ENCODE measurements around the gene LAMB4.

LAMB4 gene

GRCh38 chr7:108054537-108054936 lies 75.6 kb downstream of the LAMB4 start:
- Histone ChIP-seq H4K20me1 (ENCODE audit: insufficient read depth, low read length) (no peaks in the 10 kb centered on the region), H3K4me2 (ENCODE audit: low read length) (no peak overlapping the region)
- no peak for TF ChIP-seq CTCF (IDR thresholded peaks at IDR 0.05; ENCODE audit: low read length)

DNA sequence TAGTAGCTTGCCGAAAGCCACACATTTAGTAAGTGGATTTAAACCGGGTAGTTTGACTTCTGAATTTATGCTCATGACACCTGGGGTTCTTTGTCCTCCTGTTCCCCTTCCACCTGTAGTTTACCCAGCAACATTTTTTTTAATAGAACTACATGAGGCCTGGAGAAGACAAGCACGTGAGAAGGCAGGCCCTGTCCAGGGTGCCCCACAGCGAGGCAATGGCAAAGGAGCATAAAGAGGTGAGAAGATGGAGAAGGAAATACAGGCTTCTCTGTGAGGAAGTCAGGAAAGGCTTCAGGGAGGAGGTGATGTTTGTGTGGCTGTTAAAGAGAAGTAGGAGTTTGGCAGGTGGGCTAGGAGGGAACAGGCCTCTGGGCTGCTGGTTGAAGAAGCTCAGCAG lies 76.9 kb downstream of the LAMB4 start:
- no peaks in the 10 kb centered on the region for H3F3A ChIP-seq (ENCODE audit: insufficient read depth, low read length)
- no peak overlapping the region for H2AFZ ChIP-seq (ENCODE audit: low read length)
- H3K4me2 ChIP-seq (ENCODE audit: low read length), result no peak overlapping the region
- no peaks in the 10 kb centered on the region for H3K27me3 ChIP-seq (ENCODE audit: insufficient read depth, low read length)
- no peak overlapping the region for H3K27ac ChIP-seq (ENCODE audit: low read depth, low read length, poor library complexity, severe bottlenecking)
- H3K9ac ChIP-seq (ENCODE audit: low read length), result no peak overlapping the region
- H3K9me3 ChIP-seq (ENCODE audit: low read length), result no peaks in the 10 kb centered on the region
- H3K36me3 ChIP-seq (ENCODE audit: insufficient read depth, low read length), result no peaks in the 10 kb centered on the region
- TF ChIP-seq CTCF (IDR thresholded peaks at IDR 0.05; ENCODE audit: low read length) (no peak), EZH2 (IDR thresholded peaks at IDR 0.05; ENCODE audit: borderline replicate concordance, low read length) (no peak)
- no peaks in the 10 kb centered on the region for H3K79me2 ChIP-seq (ENCODE audit: insufficient read depth, low read length)
- no peaks in the 10 kb centered on the region for H3K9me2 ChIP-seq (ENCODE audit: low read depth, low read length)
- no peaks in the 10 kb centered on the region for H4K20me1 ChIP-seq (ENCODE audit: insufficient read depth, low read length)
- no peak overlapping the region for H3K4me3 ChIP-seq (ENCODE audit: low read depth, low read length, poor library complexity, severe bottlenecking)
- peaks cover 3% of the 10 kb centered on the region for H3K4me1 ChIP-seq (ENCODE audit: insufficient read depth, low read length, severe bottlenecking)

More at GRCh38 chr7:108054537-108054936, 75.6 kb downstream of the LAMB4 start:
- Histone ChIP-seq H3K27me3 (ENCODE audit: insufficient read depth, low read length) (no peaks in the 10 kb centered on the region), H3K4me1 (ENCODE audit: insufficient read depth, low read length, severe bottlenecking) (no peaks in the 10 kb centered on the region), H3K9me2 (ENCODE audit: low read depth, low read length) (no peaks in the 10 kb centered on the region), H3K36me3 (ENCODE audit: insufficient read depth, low read length) (no peaks in the 10 kb centered on the region), H3K9ac (ENCODE audit: low read length) (no peak overlapping the region), H3K79me2 (ENCODE audit: insufficient read depth, low read length) (no peaks in the 10 kb centered on the region), H3K4me3 (ENCODE audit: low read depth, low read length, poor library complexity, severe bottlenecking) (no peak overlapping the region), H3F3A (ENCODE audit: insufficient read depth, low read length) (no peaks in the 10 kb centered on the region), H3K9me3 (ENCODE audit: low read length) (no peaks in the 10 kb centered on the region), H2AFZ (ENCODE audit: low read length) (no peak overlapping the region), H3K27ac (ENCODE audit: low read depth, low read length, poor library complexity, severe bottlenecking) (no peak overlapping the region)

- H3K9ac ChIP-seq (ENCODE audit: low read length), result no peak overlapping the region
- TF ChIP-seq CTCF (IDR thresholded peaks at IDR 0.05; ENCODE audit: low read length), result no peak
- no peaks in the 10 kb centered on the region for H3K36me3 ChIP-seq (ENCODE audit: insufficient read depth, low read length)
- no peak overlapping the region for H3K27ac ChIP-seq (ENCODE audit: low read depth, low read length, poor library complexity, severe bottlenecking)
- no peaks in the 10 kb centered on the region for H3K79me2 ChIP-seq (ENCODE audit: insufficient read depth, low read length)
- H3K27me3 ChIP-seq (ENCODE audit: insufficient read depth, low read length), result no peaks in the 10 kb centered on the region
- no peaks in the 10 kb centered on the region for H4K20me1 ChIP-seq (ENCODE audit: insufficient read depth, low read length)
- H3K4me1 ChIP-seq (ENCODE audit: insufficient read depth, low read length, severe bottlenecking), result peaks cover 11% of the 10 kb centered on the region
- no peak overlapping the region for H2AFZ ChIP-seq (ENCODE audit: low read length)
- H3K4me3 ChIP-seq (ENCODE audit: low read depth, low read length, poor library complexity, severe bottlenecking), result no peak overlapping the region
- H3F3A ChIP-seq (ENCODE audit: insufficient read depth, low read length), result no peaks in the 10 kb centered on the region
- no peaks in the 10 kb centered on the region for H3K9me2 ChIP-seq (ENCODE audit: low read depth, low read length)
- H3K9me3 ChIP-seq (ENCODE audit: low read length), result no peaks in the 10 kb centered on the region
- H3K4me2 ChIP-seq (ENCODE audit: low read length), result no peak overlapping the region
These were observed 78.7 kb downstream of the LAMB4 start for GRCh38 chr7:108051454-108051853.

All from OCI-LY1 (cell line).